Measurements from ENCODE around the gene TPCN1. TPM values are rescaled to one million over a fixed set of nuclear protein-coding genes. Genes with fewer than 3 reads are reported as not detected.
"Not testable (repeated sequence)": the region's sequence is repeated elsewhere in the genome, so short reads cannot be mapped to it uniquely, and the experiment has no call there.

Gene TPCN1
- total RNA-seq, 1 donor from 2014 or later = 57.5 TPM

DNA sequence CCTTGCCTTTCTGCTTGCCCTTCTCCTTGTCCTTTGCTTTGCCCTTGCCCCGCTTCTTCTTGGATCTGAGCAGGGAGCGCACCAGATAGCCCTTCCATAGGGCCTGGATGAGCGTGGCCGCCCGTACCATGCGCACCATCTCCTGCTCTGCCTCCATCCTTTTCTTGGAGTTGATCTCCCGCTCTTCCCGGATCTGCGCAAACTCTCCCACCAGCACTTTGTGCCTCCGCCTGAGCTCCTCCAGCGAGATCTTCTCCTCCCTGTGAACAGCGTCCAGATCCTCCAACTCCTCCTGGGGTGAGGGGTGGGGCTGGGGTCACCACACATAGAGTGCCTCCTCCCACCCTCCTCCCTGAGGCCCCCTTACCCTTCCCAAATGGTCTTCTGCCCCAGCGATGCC lies 25.7 kb upstream of the TPCN1 start:
- intact Hi-C loops (cut with micrococcal nuclease) = loop anchor here (5.0 kb wide), 1 partner anchor 82 kb away; no protein-coding TSS in a partner anchor

DNA sequence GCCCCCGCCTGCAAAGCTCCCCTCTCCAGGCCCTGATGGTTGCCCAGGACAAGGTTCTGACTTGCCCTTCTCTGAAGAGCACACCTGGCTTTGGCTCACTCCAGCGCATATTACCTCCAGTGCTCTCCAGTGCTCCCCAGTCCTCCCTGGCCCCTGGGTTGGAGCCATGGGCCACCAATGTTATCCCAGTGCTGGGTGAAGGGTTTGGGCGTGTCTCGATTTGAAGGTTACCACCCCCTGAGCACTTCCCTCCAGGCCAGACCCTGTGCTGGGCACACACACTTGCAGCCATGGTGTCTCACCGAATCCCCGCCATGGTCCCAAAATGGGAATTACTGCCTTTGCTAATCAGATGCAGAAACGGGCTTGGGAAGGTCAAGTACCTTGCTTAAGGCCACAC lies 24.7 kb upstream of the TPCN1 start:
- intact Hi-C loops (cut with micrococcal nuclease) = loop anchor here (2.0 to 5.0 kb wide), 3 partner anchors 66 to 716 kb away; no protein-coding TSS in a partner anchor

DNA sequence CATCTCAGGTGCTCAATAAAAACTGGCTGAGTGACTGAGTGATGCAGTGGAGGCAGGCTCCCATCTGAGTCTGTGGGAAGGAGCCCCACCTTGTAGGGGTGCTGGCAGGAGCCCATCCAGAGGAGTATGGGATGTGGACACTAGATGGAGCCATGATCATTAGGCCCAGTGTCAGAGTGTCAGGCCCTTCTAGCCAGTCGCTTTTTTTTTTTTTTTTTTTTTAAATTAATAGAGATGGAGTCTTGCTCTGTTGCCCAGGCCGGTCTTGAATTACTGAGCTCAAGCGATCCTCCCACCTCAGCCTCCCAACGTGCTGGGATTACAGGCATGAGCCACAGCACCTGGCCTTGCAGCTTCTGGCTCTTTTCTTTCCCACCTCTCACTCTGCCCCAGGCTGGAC lies 24.3 kb upstream of the TPCN1 start:
- intact Hi-C loops (cut with micrococcal nuclease) = loop anchor here (1.0 to 5.0 kb wide), 10 partner anchors 11 to 716 kb away; partner anchors contain the start of genes PLBD2, SLC8B1 and TPCN1

DNA sequence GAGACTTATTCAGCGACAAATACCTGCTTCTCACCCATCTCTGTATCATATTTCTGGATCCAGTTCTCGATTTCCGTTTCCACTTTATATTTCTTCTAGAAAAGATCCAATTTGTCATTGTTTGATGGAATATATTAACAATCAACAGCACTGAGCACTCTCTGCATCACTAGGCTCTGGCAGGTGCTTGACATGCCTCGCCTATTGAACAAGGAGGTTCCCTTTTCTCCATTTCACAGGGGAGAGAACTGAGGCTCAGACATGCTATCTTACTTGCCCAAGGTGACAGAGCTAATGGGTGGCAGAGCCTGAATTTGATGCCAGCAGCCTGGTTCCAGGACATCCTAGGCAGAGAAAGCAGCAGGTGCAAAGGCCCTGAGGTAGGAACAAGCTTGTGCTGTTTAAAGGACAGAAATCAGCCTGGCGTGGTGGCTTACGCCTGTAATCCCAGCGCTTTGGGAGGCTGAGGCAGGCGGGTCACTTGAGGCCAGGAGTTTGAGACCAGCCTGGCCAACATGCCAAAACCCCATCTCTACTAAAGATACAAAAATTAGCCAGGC lies 23.7 kb upstream of the TPCN1 start:
- intact Hi-C loops (cut with micrococcal nuclease) = loop anchor here (1.0 to 5.0 kb wide), 10 partner anchors 11 to 715 kb away; partner anchors contain the start of genes PLBD2, SLC8B1 and TPCN1

- intact Hi-C loops (cut with micrococcal nuclease) = loop anchor here (5.0 kb wide), 1 partner anchor 79 kb away; no protein-coding TSS in a partner anchor
These were observed 23.0 kb upstream of the TPCN1 start for GRCh38 chr12:113198296-113198695.

- intact Hi-C loops (cut with micrococcal nuclease) = no loop called here
These were observed 21.1 kb upstream of the TPCN1 start for GRCh38 chr12:113200021-113200797.

- intact Hi-C loops (cut with micrococcal nuclease) = no loop called here
These were observed 19.8 kb upstream of the TPCN1 start for GRCh38 chr12:113201187-113202177.

DNA sequence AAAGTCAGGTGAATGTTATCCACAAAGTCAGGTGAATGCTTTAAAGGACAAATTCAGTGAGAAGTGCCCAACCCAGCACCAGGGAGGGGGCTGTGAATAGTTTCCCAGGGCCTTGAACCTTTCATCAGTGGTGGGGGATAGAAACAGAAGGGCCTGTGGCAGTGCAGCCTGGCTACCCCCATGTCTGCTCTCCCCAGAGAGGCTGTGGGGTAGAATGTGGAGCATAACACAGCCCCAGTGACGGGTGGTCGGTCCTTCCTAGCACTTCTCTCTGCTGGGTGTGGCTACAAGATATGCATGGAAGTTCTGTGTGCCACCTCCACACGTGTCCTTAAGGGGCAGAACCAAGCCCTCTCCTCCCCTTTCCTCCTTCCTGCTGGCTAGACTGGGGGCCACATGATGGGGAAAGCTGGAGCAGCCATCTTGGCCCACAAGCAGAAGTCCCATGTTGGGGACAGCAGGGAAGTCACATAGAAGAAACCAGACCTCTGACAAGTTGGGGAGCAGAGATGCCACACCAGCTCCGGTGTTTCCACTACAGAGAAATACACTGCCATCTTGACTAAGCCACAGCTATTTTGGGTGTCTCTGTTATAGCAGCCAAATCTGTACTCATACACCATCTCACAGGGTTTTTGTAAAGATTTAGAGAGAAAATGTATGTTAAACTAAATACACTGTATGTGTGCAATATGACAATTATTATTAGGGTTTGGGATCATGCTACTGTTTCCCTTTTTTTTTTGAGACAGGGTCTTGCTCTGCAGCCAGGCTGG lies 18.8 kb upstream of the TPCN1 start:
- intact Hi-C loops (cut with micrococcal nuclease) = no loop called here

GRCh38 chr12:113203852-113204760 lies 17.2 kb upstream of the TPCN1 start:
- intact Hi-C loops (cut with micrococcal nuclease) = no loop called here

- intact Hi-C loops (cut with micrococcal nuclease) = no loop called here
These were observed 16.5 kb upstream of the TPCN1 start for GRCh38 chr12:113204804-113205203.

DNA sequence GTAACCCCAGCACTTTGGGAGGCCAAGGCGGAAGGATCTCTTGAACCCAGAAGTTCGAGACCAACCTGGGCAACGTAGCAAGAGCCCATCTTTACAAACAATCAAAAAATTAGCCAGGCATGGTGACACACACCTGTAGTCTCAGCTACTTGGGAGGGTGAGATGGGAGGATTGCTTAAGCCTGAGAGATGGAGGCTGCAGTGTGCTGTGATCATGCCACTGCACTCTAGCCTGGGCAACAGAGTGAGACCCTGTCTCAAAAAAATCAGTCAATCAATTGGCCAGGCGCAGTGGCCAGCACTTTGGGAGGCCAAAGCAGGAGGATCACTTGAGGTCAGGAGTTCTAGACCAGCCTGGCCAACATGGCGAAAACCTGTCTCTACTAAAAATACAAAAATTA lies 14.5 kb upstream of the TPCN1 start:
- intact Hi-C loops (cut with micrococcal nuclease) = not testable (repeated sequence)

DNA sequence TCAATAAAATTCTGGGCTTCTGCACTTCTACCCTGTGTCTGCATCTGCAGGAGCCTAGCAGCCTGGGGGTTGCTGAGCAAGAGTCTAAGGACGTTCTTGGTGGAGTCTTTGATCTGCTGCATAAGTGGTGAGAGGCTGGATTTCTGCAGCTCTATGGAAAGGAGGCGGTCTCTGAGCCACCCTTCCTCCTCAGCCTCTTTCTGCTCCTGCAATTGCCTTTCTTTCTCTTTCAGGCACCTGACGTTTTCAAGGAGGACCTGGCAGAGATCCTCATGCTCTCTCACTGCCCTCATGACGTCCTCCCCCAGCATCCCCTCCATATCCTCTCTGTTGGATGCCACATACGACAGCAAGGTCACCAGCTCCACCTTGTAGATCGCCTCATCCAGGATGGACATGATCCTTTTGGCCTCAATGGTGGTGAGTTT lies 13.6 kb upstream of the TPCN1 start:
- intact Hi-C loops (cut with micrococcal nuclease) = loop anchor here (1.0 kb wide), 8 partner anchors 10 to 229 kb away; partner anchors contain the start of genes DDX54, OAS2, PLBD2 and RITA1

GRCh38 chr12:113208041-113208934 lies 13.0 kb upstream of the TPCN1 start:
- intact Hi-C loops (cut with micrococcal nuclease) = loop anchor here (1.0 kb wide), 8 partner anchors 11 to 230 kb away; partner anchors contain the start of genes DDX54, OAS2, PLBD2 and RITA1

DNA sequence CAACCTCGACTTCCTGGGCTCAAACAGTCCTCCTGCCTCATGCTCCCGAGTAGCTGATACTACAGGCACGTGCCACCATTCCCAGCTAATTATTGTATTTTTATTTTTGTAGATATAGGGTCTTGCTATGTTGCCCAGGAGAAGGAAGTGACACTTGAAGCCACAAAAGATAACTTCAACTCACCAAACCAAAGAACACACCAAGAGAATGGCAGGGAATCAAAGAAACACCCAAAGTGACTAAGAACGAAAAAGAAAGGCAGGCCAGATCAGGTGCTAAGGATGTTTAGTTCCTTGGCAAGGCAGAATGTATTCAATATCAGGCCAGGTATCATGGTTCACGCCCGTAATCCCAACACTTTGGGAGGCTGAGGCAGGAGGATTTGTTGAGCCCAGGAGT lies 10.1 kb upstream of the TPCN1 start:
- intact Hi-C loops (cut with micrococcal nuclease) = no loop called here

- intact Hi-C loops (cut with micrococcal nuclease) = no loop called here
These were observed 6.3 kb upstream of the TPCN1 start for GRCh38 chr12:113214895-113215400.

GRCh38 chr12:113216027-113216426 lies 5.2 kb upstream of the TPCN1 start:
- intact Hi-C loops (cut with micrococcal nuclease) = no loop called here

- intact Hi-C loops (cut with micrococcal nuclease) = loop anchor here (1.0 to 10.0 kb wide), 13 partner anchors 9 to 1207 kb away; partner anchors contain the start of genes DDX54, ERP29, OAS1 and OAS2
These were observed 577 bp upstream of the TPCN1 start for GRCh38 chr12:113220593-113221180.
